Kidney (tissue), 14 donors: ENCODE data around the gene GET3. TPM values are rescaled to one million over a fixed set of nuclear protein-coding genes. Genes with fewer than 3 reads are reported as not detected.

Source experiments
- DNase-seq, 5 donors: peaks; one replicate each; pipeline ENCODE4 v3.0.0-alpha.2; 2013 to 2020
- FAIRE-seq: peaks from 2 replicates; lab custom pipeline; 2012; peaks lifted over from hg19 to GRCh38; lab: Jason Lieb, UNC
- H3K27ac ChIP-seq, 2 donors: one replicate each; pipeline ENCODE4 v1.7.0; 2013; ENCODE audit warnings: low read depth in 2 of 2, low read length in 2 of 2, inconsistent platforms in 1 of 2
- H3K27me3 ChIP-seq: one replicate; pipeline ENCODE4 v1.7.1; 2013; ENCODE audit warnings: low read length, inconsistent platforms; ENCODE audit not compliant: control insufficient read depth, insufficient read depth
- H3K36me3 ChIP-seq, 3 donors: one replicate each; pipeline versions ENCODE4 v1.7.0 to v1.7.1; 2013; ENCODE audit warnings: low read length in 3 of 3, control low read depth in 1 of 3, inconsistent platforms in 1 of 3; ENCODE audit not compliant: insufficient read depth in 3 of 3, control insufficient read depth in 2 of 3
- H3K4me1 ChIP-seq, 3 donors: one replicate each; pipeline versions ENCODE4 v1.7.0 to v1.7.1; 2013; ENCODE audit warnings: low read length in 3 of 3, inconsistent platforms in 1 of 3, low read depth in 1 of 3; ENCODE audit not compliant: control insufficient read depth in 2 of 3, insufficient read depth in 2 of 3
- H3K4me3 ChIP-seq, 3 donors: one replicate each; pipeline versions ENCODE4 v1.7.0 to v1.8.1; 2013; ENCODE audit warnings: low read length in 3 of 3, control low read depth in 1 of 3, inconsistent platforms in 1 of 3
- H3K9ac ChIP-seq, 3 donors: one replicate each; pipeline versions ENCODE4 v1.7.0 to v1.7.1; 2013; ENCODE audit warnings: low read length in 3 of 3, control low read depth in 1 of 3, inconsistent platforms in 1 of 3
- H3K9me3 ChIP-seq, 3 donors: one replicate each; pipeline versions ENCODE4 v1.7.0 to v1.7.1; 2013; ENCODE audit warnings: low read length in 3 of 3, control low read depth in 1 of 3, inconsistent platforms in 1 of 3; ENCODE audit not compliant: control insufficient read depth in 2 of 3, insufficient read depth in 1 of 3
- intact Hi-C: fragments of 100-400 bp; cut with DNase I; formaldehyde crosslinking; loops from one replicate; pipeline ENCODE4 v1.11.1; 2022
- polyA plus RNA-seq: library from polyadenylated mRNA; stranded (reverse); fragments of 350-450 nt; fragmentation: Illumina TruSeq; extraction: RNeasy Lipid Tissue Mini Kit (QIAGEN cat#74804); gene quantifications from one replicate; pipeline ENCODE4 v1.2.3, GENCODE V29; 2014; ENCODE audit warnings: low read depth, low replicate concordance; ENCODE audit not compliant: insufficient read depth
- total RNA-seq: library from RNA; stranded (reverse); fragmentation: NEBNext Ultra II Directional; extraction: Animal tissue kit (Norgen Biotek cat#: 25700); gene quantifications from one replicate; pipeline ENCODE4 v1.2.1, GENCODE V29; 2021
- TF ChIP-seq, protein P1 (sequence below): IDR thresholded peaks from 3 replicates; pipeline ENCODE4 v1.5.1; 2012; ENCODE audit warnings: mild to moderate bottlenecking, moderate library complexity, borderline replicate concordance; ENCODE audit not compliant: insufficient read depth; ENCODE audit errors: extremely low read depth
- donor health status: control.
- donor health status: control.
- donor health status: control.
- donor health status: control.
- donor health status: control.
- donor health status: DM: yes; HTN: yes; CAD: no.
- donor health status: Normal renal cell carcinoma (clear cell type).

Gene GET3
- total and polyA plus RNA-seq, 2 donors from 2014 or later: 71.3 to 132 TPM

DNA sequence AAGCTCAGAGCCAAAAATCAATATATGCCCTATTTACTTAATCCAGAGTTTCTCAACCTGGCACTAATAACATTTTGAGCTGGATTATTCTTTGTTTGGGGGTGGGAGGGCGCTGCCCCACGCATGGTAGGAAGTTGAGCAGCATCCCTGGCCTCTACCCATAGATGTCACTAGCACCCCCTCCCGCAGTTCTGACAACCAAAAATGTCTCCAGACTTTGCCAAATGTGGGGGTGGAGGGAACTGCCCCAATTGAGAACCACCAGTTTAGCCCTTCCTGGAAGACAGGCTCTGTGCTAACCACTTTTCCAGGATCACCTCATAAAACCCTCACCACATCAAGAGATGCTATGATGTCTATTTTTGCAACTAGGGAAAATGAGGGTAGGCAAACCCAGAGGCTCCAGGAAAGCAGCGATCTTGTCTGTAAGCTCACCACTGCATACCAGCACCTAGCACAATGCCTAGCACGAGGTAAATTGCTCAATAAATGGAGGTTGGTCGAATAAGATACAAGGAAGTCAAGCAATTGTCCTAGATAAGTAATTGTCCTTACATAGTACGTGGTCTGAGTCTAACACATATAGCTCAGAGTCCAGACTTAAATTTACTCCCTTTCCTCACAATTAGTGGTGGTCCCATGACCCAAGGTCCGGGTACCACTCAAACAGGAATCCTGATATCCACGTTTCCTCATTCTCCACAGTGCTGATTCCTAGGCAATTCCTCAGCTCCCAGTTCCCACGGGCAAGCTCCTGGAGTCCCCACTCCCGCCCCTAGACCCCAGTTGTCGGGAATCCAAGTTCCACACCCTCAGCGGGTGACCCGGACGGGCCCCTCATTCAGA, 3.7 kb upstream of the GET3 start:
- H3K4me1 ChIP-seq: peaks cover 2 to 25% (median 20%) of the 10 kb centered on the region in 3 donors
- H3K36me3 ChIP-seq: peaks cover 4 to 20% (median 11%) of the 10 kb centered on the region in 3 donors
- no peaks in the 10 kb centered on the region for H3K27me3 ChIP-seq
- peak overlapping the region; percentile 79 to 97 (median 92) for H3K9ac ChIP-seq
- DNase-seq (peak in 1 of 5 donors; percentile 47), FAIRE-seq (no peak)
- peak overlapping the region; percentile 77 to 98 (median 96) for H3K4me3 ChIP-seq
- peak overlapping the region in 1 of 2 donors; percentile 90 for H3K27ac ChIP-seq
- H3K9me3 ChIP-seq: no peaks in the 10 kb centered on the region
- intact Hi-C loops: no loop called here
- TF ChIP-seq, protein P1, sequence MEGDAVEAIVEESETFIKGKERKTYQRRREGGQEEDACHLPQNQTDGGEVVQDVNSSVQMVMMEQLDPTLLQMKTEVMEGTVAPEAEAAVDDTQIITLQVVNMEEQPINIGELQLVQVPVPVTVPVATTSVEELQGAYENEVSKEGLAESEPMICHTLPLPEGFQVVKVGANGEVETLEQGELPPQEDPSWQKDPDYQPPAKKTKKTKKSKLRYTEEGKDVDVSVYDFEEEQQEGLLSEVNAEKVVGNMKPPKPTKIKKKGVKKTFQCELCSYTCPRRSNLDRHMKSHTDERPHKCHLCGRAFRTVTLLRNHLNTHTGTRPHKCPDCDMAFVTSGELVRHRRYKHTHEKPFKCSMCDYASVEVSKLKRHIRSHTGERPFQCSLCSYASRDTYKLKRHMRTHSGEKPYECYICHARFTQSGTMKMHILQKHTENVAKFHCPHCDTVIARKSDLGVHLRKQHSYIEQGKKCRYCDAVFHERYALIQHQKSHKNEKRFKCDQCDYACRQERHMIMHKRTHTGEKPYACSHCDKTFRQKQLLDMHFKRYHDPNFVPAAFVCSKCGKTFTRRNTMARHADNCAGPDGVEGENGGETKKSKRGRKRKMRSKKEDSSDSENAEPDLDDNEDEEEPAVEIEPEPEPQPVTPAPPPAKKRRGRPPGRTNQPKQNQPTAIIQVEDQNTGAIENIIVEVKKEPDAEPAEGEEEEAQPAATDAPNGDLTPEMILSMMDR: no peak

DNA sequence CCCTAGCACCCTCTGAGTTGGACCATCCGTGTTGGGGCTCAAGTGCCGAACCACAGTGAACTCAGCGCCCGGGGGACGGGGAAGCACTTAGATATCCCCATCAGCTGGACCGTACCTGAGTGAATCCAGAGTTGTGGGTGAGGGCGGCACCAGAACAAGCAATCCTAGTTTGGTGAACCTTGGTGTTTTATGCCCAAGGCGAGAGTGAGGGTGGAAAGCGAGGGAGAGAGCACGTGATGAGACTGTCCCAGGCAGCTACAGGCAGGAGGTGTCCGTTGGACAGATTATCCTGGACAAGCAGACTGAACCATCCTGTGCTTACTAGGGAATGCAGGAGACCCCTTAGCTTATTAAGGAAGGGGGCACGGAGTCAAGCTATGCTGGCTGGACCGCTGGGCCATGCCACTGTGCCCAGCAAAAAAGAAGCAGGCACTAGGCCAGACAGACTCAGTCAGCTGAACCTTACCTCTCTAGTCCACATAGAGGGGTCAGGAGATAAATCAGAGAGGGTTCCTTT, 596 bp downstream of the GET3 start:
- TF ChIP-seq, protein P1: no peak
- intact Hi-C loops: no loop called here
- H3K9me3 ChIP-seq: no peaks in the 10 kb centered on the region
- DNase-seq (no peak), FAIRE-seq (no peak)
- H3K4me3 ChIP-seq: peak overlapping the region; percentile 85 to 95 (median 86)
- peak overlapping the region; percentile 59 to 76 (median 59) for H3K9ac ChIP-seq
- peaks cover 2 to 21% (median 20%) of the 10 kb centered on the region in 3 donors for H3K4me1 ChIP-seq
- peaks cover 0 to 15% (median 0%) of the 10 kb centered on the region in 3 donors for H3K36me3 ChIP-seq
- no peak overlapping the region for H3K27ac ChIP-seq
- no peaks in the 10 kb centered on the region for H3K27me3 ChIP-seq

DNA sequence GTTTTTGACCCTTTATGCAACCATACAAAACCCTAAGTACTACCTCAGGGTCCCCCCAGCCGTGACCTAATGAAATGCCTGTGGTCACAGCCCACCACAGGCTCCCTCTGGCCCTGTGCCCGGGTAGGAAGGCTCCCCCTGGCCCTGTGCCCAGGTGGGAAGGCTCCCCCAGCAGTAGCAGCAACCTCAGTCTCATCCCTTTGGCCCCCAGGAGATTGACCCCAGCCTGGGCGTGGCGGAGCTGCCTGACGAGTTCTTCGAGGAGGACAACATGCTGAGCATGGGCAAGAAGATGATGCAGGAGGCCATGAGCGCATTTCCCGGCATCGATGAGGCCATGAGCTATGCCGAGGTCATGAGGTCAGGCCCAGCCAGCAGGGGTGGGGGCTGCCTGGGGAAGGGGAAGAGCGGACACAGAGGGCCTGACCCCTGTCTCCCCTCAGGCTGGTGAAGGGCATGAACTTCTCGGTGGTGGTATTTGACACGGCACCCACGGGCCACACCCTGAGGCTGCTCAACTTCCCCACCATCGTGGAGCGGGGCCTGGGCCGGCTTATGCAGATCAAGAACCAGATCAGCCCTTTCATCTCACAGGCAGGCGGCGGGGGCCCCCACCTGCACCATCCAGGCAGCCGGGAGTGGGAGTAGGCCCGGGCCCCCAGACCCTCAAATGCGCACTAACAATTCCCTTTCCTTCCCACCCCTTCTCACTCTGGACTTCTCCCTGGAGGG, 8.0 kb downstream of the GET3 start:
- Histone ChIP-seq H3K4me3 (no peak overlapping the region), H3K27me3 (no peaks in the 10 kb centered on the region), H3K4me1 (no peaks in the 10 kb centered on the region), H3K36me3 (peaks cover 2 to 9% (median 9%) of the 10 kb centered on the region in 3 donors), H3K9ac (no peak overlapping the region), H3K9me3 (no peaks in the 10 kb centered on the region), H3K27ac (no peak overlapping the region)
- intact Hi-C loops: no loop called here
- TF ChIP-seq, protein P1: no peak
- FAIRE-seq (no peak), DNase-seq (no peak)
